Coronary artery (tissue), 2 donors: Measurements from ENCODE around the gene SLC17A9.

ENCODE experiments used
- DNase-seq: peaks from one replicate; pipeline ENCODE4 v3.0.0-alpha.2; 2017; ENCODE audit warnings: low spot score
- H3K27ac ChIP-seq, 2 donors: fragments of 200-600 bp; sonication (generic); one replicate each; pipeline ENCODE4 v1.5.1; 2016 to 2019
- H3K4me3 ChIP-seq: fragments of 200-600 bp; sonication (generic); 2 replicates; pipeline ENCODE4 v1.5.1; 2016; ENCODE audit warnings: mild to moderate bottlenecking, moderate library complexity
- CTCF ChIP-seq: fragments of 200-600 bp; sonication (generic); IDR thresholded peaks from one replicate; pipeline ENCODE4 v1.5.1; 2019; ENCODE audit warnings: antibody characterized with exemption

The SLC17A9 gene

DNA sequence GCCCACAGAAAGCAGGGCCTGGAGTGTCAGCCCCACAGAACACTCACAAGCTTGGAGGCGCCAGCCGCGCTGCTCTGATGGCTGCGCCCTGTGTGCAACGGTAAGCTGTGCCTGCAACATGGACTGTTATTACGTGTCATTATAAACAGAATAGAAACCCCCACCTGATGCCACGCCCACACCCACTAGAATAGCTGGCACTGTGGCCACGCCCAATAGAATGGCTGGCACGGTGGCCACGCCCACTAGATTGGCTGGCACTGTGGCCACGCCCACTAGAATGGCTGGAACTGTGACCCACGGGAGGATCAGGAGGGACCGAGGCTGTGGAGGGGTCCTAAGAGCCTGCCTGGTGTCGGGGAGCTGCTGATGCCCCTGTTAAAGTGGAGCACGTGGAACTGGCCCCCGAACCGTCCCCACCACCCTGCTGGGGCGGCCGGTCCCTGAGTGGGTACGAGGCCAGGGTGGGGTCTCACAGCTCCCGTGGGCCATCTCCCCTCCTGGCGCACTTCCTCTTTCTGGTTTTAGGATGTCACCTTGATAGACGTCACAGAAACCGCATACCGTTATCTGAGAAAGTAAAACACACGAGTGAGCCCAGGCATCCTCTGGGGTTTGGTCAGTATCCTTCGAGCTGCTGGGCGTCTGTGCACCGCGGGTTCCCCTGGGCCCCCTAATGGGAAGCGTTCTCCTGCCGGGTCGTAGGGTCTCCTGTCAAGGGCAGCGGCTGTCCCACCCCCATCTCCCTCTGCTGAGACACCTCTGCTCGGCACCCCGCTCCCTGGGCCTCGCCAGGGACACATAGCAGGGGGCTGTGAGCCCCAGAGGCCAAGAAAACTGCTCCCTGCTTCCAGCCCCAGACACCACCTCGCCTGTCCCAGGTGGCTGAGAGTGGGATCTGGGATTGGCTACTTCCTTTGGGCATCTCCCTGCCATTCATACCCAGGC lies 25.4 kb downstream of the SLC17A9 start:
- TF ChIP-seq CTCF, result no peak
- Histone ChIP-seq H3K4me3 (no peak overlapping the region), H3K27ac (no peak overlapping the region)
- DNase-seq, result no peak

- DNase-seq, result no peak
- Histone ChIP-seq H3K27ac (no peak overlapping the region), H3K4me3 (no peak overlapping the region)
- no peak for TF ChIP-seq CTCF
Observed at GRCh38 chr20:62978561-62978943, 26.0 kb downstream of the SLC17A9 start.

DNA sequence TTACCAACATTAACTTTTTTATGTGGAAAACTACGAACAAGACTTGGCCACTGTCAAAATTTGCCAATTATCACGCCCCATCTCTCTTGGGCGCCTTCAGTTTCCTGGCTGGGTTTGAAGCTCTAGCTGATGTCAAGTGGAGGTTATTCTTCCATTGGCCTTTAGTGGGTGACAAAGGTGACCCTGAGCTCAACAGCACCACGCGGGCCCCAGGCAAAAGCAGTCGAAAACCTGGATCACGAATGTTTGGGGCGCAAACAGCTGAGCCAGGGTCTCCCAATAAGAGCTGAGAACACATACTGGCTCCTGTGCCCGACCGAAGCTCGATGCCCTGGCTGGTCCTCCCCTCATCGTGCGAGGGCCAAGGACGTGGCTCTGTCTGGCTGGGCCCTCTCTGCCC lies 26.8 kb downstream of the SLC17A9 start:
- no peak for TF ChIP-seq CTCF

GRCh38 chr20:62979876-62980373 lies 27.4 kb downstream of the SLC17A9 start:
- TF ChIP-seq CTCF, result no peak
- Histone ChIP-seq H3K4me3 (no peak overlapping the region), H3K27ac (no peak overlapping the region)
- DNase-seq, result no peak

More for the DNA sequence above, 26.8 kb downstream of the SLC17A9 start:
- Histone ChIP-seq H3K27ac (no peak overlapping the region), H3K4me3 (no peak overlapping the region)
- DNase-seq, result no peak

- H3K4me3 ChIP-seq, result no peak overlapping the region
- H3K27ac ChIP-seq, result no peak overlapping the region
- no peak for DNase-seq
- no peak for TF ChIP-seq CTCF
Observed at GRCh38 chr20:62980380-62980960, 28.0 kb downstream of the SLC17A9 start.

DNA sequence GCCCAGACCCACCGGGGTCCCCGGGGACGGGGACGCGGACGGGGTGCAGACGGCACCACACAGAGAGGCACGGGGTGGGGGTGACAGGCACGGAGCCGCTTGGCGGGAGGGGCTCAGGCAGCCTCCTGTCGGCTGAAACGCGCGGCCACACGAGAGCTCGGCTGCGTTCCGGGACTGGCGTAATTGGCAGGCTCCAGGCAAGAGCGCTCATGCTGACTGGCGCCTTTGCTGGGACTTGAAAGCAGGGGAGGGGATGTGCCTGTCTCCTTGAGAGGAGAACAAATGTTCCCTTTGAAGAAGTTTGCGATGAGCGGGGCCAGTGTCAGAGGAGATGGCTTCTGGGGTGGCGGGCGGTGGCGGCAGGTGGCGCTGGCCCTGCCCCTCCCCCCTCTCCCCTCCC lies 28.5 kb downstream of the SLC17A9 start:
- no peak for DNase-seq
- no peak overlapping the region for H3K27ac ChIP-seq
- no peak for TF ChIP-seq CTCF
- no peak overlapping the region for H3K4me3 ChIP-seq
